NB4 (cell line): ENCODE results near the gene IDUA.
"Not testable (repeated sequence)": the region's sequence is repeated elsewhere in the genome, so short reads cannot be mapped to it uniquely, and the experiment has no call there.

Experiments used
- MYC ChIP-seq: IDR thresholded peaks from 2 replicates; pipeline ENCODE4 v1.6.1; 2011; ENCODE audit warnings: low read depth, low read length
- POLR2A ChIP-seq: IDR thresholded peaks from 2 replicates; pipeline ENCODE4 v1.6.1; 2011; ENCODE audit warnings: mild to moderate bottlenecking; ENCODE audit not compliant: insufficient read length; ENCODE audit errors: extremely low read depth
- TF ChIP-seq, protein P1 (sequence below): IDR thresholded peaks from one replicate; pipeline ENCODE4 v1.5.1; 2012; ENCODE audit warnings: low read depth, low read length
- TF ChIP-seq, protein P2 (sequence below): IDR thresholded peaks from 2 replicates; pipeline ENCODE4 v1.6.1; 2011; ENCODE audit warnings: low read depth, low read length

DNA sequence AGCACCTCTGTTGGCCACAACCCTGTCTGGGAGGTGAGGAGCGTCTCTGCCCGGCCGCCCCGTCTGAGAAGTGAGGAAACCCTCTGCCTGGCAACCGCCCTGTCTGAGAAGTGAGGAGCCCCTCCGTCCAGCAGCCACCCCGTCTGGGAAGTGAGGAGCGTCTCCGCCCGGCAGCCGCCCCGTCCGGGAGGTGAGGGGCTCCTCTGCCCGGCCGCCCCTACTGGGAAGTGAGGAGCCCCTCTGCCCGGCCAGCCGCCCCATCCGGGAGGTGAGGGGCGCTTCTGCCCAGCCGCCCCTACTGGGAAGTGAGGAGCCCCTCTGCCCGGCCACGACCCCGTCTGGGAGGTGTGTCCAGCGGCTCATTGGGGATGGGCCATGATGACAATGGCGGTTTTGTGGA lies 10.8 kb upstream of the IDUA start:
- not testable (repeated sequence) for TF ChIP-seq POLR2A, MYC
- TF ChIP-seq, protein P1, sequence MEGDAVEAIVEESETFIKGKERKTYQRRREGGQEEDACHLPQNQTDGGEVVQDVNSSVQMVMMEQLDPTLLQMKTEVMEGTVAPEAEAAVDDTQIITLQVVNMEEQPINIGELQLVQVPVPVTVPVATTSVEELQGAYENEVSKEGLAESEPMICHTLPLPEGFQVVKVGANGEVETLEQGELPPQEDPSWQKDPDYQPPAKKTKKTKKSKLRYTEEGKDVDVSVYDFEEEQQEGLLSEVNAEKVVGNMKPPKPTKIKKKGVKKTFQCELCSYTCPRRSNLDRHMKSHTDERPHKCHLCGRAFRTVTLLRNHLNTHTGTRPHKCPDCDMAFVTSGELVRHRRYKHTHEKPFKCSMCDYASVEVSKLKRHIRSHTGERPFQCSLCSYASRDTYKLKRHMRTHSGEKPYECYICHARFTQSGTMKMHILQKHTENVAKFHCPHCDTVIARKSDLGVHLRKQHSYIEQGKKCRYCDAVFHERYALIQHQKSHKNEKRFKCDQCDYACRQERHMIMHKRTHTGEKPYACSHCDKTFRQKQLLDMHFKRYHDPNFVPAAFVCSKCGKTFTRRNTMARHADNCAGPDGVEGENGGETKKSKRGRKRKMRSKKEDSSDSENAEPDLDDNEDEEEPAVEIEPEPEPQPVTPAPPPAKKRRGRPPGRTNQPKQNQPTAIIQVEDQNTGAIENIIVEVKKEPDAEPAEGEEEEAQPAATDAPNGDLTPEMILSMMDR: not testable (repeated sequence)
- TF ChIP-seq, protein P2, sequence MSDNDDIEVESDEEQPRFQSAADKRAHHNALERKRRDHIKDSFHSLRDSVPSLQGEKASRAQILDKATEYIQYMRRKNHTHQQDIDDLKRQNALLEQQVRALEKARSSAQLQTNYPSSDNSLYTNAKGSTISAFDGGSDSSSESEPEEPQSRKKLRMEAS: not testable (repeated sequence)
